GM12801 (cell line): Measurements from ENCODE around the gene PKDREJ.

ENCODE experiments used
- CTCF ChIP-seq: IDR thresholded peaks from one replicate; pipeline ENCODE4 v1.5.1; 2011; ENCODE audit warnings: control low read depth; ENCODE audit not compliant: insufficient read length; ENCODE audit errors: extremely low read depth

Gene PKDREJ

GRCh38 chr22:46299101-46299500 lies 36.0 kb upstream of the PKDREJ start:
- no peak for TF ChIP-seq CTCF

GRCh38 chr22:46297151-46297812 lies 34.1 kb upstream of the PKDREJ start:
- TF ChIP-seq CTCF: no peak

- TF ChIP-seq CTCF: no peak
Observed at GRCh38 chr22:46296257-46297150, 33.4 kb upstream of the PKDREJ start, which contains the start of gene GTSE1. TSS of gene GTSE1 (plus strand) at chr22:46296870. CDS start at chr22:46297401, 531 bp downstream.

- no peak for TF ChIP-seq CTCF
Observed at GRCh38 chr22:46295277-46295971, 32.3 kb upstream of the PKDREJ start.

GRCh38 chr22:46294784-46295183 lies 31.6 kb upstream of the PKDREJ start:
- no peak for TF ChIP-seq CTCF

- TF ChIP-seq CTCF: no peak
Observed at GRCh38 chr22:46293577-46294260, 30.6 kb upstream of the PKDREJ start.
